ACC112 (cell line): Measurements from ENCODE around the gene LCNL1.

Experiments used
- H2AFZ ChIP-seq: fragments of 200-600 bp; sonication (generic); one replicate; pipeline ENCODE4 v1.6.0; 2017; ENCODE audit warnings: antibody characterized with exemption, low read length; ENCODE audit not compliant: unreplicated experiment
- H3K27ac ChIP-seq: fragments of 200-600 bp; sonication (generic); 2 replicates; pipeline ENCODE4 v1.5.1; 2014; ENCODE audit warnings: low read depth, mild to moderate bottlenecking, antibody characterized with exemption, low read length, moderate library complexity
- H3K27me3 ChIP-seq: fragments of 200-600 bp; sonication (generic); 2 replicates; pipeline ENCODE4 v1.6.1; 2014; ENCODE audit warnings: mild to moderate bottlenecking, antibody characterized with exemption, low read length, moderate library complexity, mixed read lengths; ENCODE audit not compliant: insufficient read depth
- H3K36me3 ChIP-seq: fragments of 200-600 bp; sonication (generic); 2 replicates; pipeline ENCODE4 v1.6.1; 2016; ENCODE audit warnings: mild to moderate bottlenecking, antibody characterized with exemption, low read length, moderate library complexity, mixed read lengths; ENCODE audit not compliant: insufficient read depth
- H3K4me1 ChIP-seq: fragments of 200-600 bp; sonication (generic); one replicate; pipeline ENCODE4 v1.6.1; 2016; ENCODE audit warnings: low read length, mixed read lengths; ENCODE audit not compliant: insufficient read depth, unreplicated experiment, control insufficient read depth
- H3K4me3 ChIP-seq: fragments of 200-600 bp; sonication (generic); 2 replicates; pipeline ENCODE4 v1.5.1; 2014; ENCODE audit warnings: mild to moderate bottlenecking, low read depth, low read length
- H3K79me2 ChIP-seq: fragments of 200-600 bp; sonication (generic); one replicate; pipeline ENCODE4 v1.6.0; 2016; ENCODE audit warnings: low read length; ENCODE audit not compliant: control insufficient read depth, unreplicated experiment, insufficient read depth

LCNL1 gene

DNA sequence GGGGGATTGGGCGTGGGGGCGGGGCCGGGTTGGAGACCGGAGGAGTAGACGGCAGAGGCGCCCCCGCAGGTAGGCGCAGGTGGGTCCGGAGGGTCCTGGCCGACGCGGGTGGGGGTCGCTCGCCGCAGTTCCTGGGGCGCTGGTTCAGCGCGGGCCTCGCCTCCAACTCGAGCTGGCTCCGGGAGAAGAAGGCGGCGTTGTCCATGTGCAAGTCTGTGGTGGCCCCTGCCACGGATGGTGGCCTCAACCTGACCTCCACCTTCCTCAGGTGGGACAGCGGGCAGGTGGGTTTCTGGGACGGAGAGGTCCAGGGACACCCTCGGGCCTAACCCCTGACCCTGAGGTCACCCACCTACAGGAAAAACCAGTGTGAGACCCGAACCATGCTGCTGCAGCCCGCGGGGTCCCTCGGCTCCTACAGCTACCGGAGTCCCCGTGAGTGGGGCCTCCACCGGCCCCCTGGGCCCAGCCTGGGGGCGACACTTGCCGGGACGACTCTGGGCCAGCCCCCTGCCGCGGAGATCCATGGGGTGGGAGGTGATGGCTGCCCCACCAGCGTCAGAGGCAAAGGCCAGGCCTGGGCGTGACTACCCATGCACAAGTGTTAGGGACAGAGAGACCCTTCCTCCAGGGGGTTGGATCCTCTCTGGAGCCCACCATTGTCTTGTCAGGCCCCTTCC, 3.8 kb upstream of the LCNL1 start:
- Histone ChIP-seq H3K4me1 (no peaks in the 10 kb centered on the region), H3K27me3 (0 out of 2 replicates have a peak, but pooled peaks cover 5% of the 10 kb centered on the region), H2AFZ (no peak overlapping the region), H3K79me2 (no peaks in the 10 kb centered on the region), H3K4me3 (no peak overlapping the region), H3K27ac (no peak overlapping the region), H3K36me3 (no peaks in the 10 kb centered on the region)

DNA sequence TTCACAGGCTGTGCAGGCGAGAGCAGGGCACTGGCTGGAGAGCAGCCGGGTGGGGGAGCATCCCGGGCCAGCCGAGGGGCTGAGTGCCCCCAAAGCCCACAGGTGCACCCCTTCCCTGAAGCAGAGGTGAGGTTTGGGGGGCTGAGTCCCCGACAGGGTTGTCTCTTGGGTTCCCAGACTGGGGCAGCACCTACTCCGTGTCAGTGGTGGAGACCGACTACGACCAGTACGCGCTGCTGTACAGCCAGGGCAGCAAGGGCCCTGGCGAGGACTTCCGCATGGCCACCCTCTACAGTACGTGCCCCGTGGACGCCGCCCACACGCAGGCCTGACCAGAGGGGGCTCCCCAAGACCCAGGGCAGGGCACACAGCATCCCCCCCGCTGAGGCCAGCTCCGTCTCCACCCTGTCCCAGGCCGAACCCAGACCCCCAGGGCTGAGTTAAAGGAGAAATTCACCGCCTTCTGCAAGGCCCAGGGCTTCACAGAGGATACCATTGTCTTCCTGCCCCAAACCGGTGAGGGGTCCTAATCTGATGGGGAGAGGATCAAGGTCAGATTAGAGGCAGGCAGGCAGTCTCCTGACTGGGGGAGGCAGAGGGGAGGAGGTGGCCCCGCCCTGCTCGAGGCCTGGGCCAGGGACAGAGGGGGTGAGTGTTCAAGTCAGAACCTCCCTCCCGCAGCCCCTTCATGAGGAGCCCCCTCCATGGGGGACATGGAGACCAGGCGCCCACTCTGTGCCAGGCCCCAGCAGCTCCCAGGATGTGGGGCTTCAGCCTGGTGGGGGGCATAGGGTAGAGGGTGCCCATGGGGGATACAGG, 2.8 kb upstream of the LCNL1 start:
- Histone ChIP-seq H3K4me3 (no peak overlapping the region), H3K36me3 (no peaks in the 10 kb centered on the region), H2AFZ (no peak overlapping the region), H3K79me2 (no peaks in the 10 kb centered on the region), H3K4me1 (no peaks in the 10 kb centered on the region), H3K27ac (no peak overlapping the region), H3K27me3 (peaks cover 15% of the 10 kb centered on the region)

DNA sequence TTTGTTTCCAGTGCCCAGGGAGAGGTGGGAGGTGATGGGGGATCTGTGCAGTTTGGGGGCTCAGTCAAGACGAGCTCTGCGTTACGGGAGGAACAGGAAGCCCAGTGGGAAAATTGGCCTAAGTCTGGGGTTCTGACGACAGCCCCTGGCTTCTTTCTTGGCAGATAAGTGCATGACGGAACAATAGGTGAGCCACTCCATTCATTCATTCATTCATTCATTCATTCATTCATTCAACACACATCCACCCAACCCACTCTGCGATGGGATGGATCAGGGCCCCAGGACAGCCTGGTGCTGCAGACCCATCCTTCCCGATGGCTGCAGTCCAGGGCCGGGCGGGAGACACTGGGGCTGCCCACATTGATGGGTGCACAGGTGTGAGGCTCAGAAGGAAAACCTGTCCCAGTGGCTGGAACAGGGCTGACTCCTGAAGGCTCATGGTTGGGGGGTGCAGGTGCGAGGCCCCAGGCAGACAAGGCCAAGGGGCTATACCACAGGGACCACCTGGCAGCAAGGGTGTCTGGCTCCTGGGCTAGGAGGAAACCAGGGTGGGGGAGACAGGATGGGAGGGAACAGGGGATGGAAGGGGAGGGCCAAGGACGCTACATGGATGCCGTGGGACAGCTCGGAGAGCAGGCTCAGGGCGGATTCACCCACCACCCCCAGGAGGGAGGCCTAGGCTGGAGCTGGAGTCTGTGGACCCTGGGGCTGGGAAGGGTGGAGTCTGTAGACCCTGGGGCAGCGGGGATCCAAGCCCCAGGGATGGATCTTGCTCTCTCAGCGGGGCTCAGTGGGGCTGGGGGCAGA, 1.9 kb upstream of the LCNL1 start:
- no peak overlapping the region for H2AFZ ChIP-seq
- no peak overlapping the region for H3K27ac ChIP-seq
- no peaks in the 10 kb centered on the region for H3K36me3 ChIP-seq
- no peaks in the 10 kb centered on the region for H3K79me2 ChIP-seq
- peaks cover 23% of the 10 kb centered on the region for H3K27me3 ChIP-seq
- H3K4me1 ChIP-seq, result no peaks in the 10 kb centered on the region
- H3K4me3 ChIP-seq, result no peak overlapping the region

DNA sequence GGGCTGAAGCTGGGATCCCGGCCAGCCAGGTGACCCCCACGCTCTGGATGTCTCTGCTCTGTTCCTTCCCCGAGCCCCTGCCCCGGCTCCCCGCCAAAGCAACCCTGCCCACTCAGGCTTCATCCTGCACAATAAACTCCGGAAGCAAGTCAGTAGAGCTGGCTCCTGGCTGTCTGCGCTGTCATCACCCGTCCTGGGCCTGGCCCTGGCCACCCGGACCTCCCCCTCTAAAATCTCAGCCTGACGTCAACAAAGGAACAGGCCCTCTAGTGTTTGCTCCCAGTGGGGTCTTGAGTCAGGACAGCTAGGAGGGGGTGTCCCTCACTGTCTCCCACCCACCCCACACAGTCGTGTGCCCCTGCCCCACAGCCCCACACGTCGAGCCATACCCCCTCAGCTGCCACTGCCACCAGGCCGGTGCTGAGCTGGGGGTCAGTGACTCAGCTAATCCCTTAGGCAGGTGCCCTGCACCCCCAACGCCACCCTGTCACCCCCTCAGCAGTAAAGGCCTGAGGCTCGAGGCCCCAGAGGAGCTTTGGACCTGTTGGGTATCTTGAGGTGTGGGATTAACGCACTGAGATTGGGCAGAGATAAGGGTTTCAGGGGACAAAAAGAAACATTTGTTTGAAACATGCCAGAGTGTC, 1.1 kb upstream of the LCNL1 start:
- Histone ChIP-seq H3K4me1 (no peaks in the 10 kb centered on the region), H3K27ac (no peak overlapping the region), H3K79me2 (no peaks in the 10 kb centered on the region), H3K36me3 (no peaks in the 10 kb centered on the region), H3K4me3 (no peak overlapping the region), H3K27me3 (peaks cover 27% of the 10 kb centered on the region), H2AFZ (no peak overlapping the region)

DNA sequence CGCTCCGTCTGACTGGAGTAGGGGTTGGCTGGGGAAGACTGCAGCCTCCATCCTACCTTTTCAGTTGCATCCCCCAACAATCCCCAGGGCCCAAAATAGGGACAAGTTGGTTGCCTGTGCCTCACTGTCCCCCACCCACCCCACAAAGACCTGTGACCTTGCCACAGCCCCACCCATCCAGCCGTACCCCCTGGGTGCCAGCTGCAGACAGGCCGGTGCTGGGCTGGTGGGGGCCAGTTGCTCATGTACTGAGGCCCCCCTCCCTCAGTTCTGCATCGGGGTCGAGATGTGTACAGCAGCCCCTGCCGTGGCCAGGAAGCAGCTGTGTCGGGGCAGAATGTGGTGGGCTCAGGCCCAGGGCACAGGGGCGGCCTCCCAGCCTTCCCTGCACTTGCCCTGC, 374 bp downstream of the LCNL1 start:
- no peak overlapping the region for H3K27ac ChIP-seq
- H3K79me2 ChIP-seq, result no peaks in the 10 kb centered on the region
- no peak overlapping the region for H3K4me3 ChIP-seq
- no peak overlapping the region for H2AFZ ChIP-seq
- H3K4me1 ChIP-seq, result no peaks in the 10 kb centered on the region
- peaks cover 27% of the 10 kb centered on the region for H3K27me3 ChIP-seq
- H3K36me3 ChIP-seq, result no peaks in the 10 kb centered on the region

DNA sequence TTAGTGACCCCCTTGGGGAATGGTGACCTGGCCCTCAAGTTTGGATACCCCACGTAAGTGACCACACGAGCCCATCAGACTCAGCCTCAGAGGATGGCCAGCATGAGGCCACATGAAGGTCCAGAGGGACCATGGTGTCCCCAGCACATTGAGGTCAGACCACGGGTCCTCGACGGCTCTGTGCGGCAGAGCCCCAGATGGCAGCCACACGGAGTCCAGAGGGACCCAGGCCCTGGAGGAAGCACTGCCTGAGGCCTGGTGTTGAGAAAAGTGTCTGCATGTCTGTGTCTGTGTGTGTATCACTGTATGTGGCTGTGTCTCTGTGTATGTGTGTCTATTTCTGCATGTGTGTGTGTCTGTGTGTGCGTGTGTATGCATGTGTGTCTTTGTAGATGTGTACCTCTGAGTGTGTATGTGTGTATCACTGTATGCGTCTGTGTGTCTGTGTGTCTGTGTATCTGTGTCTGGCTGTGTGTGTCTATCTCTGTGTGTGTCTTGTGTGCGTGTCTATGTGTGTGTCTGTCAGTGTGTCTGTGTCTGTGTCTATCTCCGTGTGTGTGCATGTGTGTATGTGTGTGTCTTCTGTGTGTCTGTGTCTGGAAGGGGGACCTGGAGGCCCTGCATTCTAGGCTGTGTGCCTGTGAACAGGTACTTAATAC, 992 bp downstream of the LCNL1 start:
- Histone ChIP-seq H2AFZ (no peak overlapping the region), H3K36me3 (no peaks in the 10 kb centered on the region), H3K79me2 (no peaks in the 10 kb centered on the region), H3K27ac (no peak overlapping the region), H3K4me3 (no peak overlapping the region), H3K27me3 (peaks cover 27% of the 10 kb centered on the region), H3K4me1 (no peaks in the 10 kb centered on the region)

DNA sequence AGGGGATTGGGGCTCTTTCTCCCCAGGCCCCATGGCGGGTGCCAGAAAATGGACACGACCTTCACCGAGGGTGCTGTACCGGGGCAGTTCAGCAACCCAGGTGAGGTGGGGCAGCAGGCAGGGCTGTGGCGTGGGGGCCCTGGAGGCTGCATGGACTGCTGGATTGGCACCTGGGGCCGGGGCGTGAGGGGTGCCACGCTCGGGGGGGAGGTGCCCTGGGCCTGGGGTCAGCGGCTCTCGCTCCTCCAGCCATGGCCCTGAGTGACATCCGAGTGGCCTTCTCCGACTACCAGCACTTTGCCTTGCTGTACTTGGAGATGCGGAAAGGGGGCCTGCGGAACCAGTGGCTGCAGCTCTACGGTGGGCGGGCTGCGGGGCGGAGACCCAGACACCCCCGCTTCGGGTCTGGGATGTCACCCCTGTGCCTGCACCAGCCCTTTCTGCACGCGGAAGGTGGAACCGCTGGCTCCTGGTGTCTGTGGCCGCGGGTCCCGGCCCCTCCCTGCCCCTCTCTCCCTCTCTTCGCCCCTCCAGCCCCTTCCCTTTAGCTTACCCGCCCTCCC, 1.8 kb downstream of the LCNL1 start:
- Histone ChIP-seq H3K27me3 (peaks cover 27% of the 10 kb centered on the region), H3K79me2 (no peaks in the 10 kb centered on the region), H3K27ac (no peak overlapping the region), H3K4me1 (no peaks in the 10 kb centered on the region), H2AFZ (no peak overlapping the region), H3K4me3 (no peak overlapping the region), H3K36me3 (no peaks in the 10 kb centered on the region)

DNA sequence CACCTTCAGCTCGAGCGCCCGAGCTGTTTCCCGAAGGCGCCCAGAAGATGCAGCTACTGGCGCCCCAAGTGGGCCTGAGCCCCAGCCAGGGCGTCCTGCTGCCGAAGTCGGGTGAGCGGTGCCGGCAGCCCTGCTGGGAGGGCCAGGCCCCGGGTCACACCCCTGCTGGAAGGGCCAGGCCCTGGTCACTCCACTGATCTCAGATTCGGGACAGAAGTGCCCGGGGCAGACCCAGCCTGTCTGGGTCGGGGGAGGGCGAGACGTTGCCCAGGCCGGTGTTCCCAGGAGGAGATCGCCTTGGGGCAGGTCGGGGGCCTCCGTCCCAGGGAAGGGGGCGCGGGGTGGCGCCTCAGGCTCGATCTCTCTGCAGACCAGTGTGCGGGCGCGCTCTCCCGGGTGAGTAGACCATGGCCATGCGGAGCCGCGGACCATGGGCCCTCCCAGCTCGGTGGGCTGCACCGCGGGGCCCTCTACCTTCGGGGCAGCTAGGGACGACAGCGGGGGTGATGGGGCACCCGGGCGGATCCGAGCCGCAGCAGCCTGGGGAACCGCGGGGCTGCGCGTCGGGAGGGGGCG, 2.3 kb downstream of the LCNL1 start:
- H3K36me3 ChIP-seq, result no peaks in the 10 kb centered on the region
- H3K4me3 ChIP-seq, result no peak overlapping the region
- H3K79me2 ChIP-seq, result no peaks in the 10 kb centered on the region
- H2AFZ ChIP-seq, result no peak overlapping the region
- peaks cover 27% of the 10 kb centered on the region for H3K27me3 ChIP-seq
- H3K4me1 ChIP-seq, result no peaks in the 10 kb centered on the region
- no peak overlapping the region for H3K27ac ChIP-seq

DNA sequence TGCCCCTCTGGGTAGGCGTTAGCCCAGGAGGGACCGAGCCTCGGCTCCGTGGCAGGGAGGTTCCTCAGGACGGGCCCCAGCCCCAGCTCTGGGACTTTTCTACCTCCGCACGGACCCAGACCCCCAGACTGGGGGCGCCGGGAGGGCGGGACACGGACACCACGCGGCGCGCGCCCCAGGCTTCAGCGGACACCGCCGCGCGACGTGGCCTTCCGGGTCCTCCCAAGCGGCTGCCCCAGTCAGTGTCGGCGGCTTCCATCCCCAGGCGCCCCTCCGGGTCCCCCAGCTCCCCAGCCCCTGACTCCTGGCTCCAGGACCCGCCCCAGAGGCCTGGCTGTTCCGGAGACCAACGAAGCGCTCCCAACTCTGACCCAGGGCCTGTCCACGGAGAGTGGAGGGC, 3.1 kb downstream of the LCNL1 start:
- Histone ChIP-seq H3K4me1 (no peaks in the 10 kb centered on the region), H3K79me2 (no peaks in the 10 kb centered on the region), H3K27me3 (peaks cover 27% of the 10 kb centered on the region), H3K36me3 (no peaks in the 10 kb centered on the region), H3K4me3 (no peak overlapping the region), H2AFZ (no peak overlapping the region), H3K27ac (no peak overlapping the region)
